OCI-LY3 (cell line): Measurements from ENCODE around the gene ZDHHC14.

ENCODE experiments used
- EZH2phosphoT487 ChIP-seq: fragments of 200-600 bp; shearing (Covaris generic); IDR thresholded peaks from 2 replicates; pipeline ENCODE4 v1.6.1; 2018; ENCODE audit warnings: antibody characterized with exemption, mixed run types, low read depth
- TF ChIP-seq, protein P1 (sequence below): fragments of 200-600, 300-600 bp; sonication (generic); IDR thresholded peaks from 2 replicates; pipeline ENCODE4 v1.5.1; 2014; ENCODE audit warnings: antibody characterized with exemption, low read length, low read depth

DNA sequence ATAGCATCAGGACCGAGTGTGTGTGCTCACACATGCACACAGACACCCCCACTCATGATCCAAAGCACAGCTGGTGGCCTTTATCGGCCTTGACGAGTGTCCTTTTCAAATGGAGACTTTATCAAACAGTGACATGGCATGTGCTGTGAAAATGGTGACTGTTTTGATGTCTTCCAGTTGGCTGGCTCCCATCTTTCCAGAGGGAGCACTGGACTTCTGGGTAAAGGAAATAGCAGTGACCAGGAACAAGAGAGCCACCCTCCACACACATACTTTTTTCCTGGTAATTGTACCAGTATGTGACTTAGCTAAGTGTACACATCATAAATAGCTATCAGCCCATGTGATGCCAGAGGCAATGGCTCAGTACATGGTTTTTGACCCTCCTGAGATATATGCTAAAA lies 52.7 kb downstream of the ZDHHC14 start:
- TF ChIP-seq, protein P1, sequence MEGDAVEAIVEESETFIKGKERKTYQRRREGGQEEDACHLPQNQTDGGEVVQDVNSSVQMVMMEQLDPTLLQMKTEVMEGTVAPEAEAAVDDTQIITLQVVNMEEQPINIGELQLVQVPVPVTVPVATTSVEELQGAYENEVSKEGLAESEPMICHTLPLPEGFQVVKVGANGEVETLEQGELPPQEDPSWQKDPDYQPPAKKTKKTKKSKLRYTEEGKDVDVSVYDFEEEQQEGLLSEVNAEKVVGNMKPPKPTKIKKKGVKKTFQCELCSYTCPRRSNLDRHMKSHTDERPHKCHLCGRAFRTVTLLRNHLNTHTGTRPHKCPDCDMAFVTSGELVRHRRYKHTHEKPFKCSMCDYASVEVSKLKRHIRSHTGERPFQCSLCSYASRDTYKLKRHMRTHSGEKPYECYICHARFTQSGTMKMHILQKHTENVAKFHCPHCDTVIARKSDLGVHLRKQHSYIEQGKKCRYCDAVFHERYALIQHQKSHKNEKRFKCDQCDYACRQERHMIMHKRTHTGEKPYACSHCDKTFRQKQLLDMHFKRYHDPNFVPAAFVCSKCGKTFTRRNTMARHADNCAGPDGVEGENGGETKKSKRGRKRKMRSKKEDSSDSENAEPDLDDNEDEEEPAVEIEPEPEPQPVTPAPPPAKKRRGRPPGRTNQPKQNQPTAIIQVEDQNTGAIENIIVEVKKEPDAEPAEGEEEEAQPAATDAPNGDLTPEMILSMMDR: no peak
- no peak for TF ChIP-seq EZH2phosphoT487
